ENCODE data around the gene CDH4. TPM values are rescaled to one million over a fixed set of nuclear protein-coding genes. Genes with fewer than 3 reads are reported as not detected.

The CDH4 gene
- total RNA-seq, 1 experiment from 2014 or later = 5.3 TPM

DNA sequence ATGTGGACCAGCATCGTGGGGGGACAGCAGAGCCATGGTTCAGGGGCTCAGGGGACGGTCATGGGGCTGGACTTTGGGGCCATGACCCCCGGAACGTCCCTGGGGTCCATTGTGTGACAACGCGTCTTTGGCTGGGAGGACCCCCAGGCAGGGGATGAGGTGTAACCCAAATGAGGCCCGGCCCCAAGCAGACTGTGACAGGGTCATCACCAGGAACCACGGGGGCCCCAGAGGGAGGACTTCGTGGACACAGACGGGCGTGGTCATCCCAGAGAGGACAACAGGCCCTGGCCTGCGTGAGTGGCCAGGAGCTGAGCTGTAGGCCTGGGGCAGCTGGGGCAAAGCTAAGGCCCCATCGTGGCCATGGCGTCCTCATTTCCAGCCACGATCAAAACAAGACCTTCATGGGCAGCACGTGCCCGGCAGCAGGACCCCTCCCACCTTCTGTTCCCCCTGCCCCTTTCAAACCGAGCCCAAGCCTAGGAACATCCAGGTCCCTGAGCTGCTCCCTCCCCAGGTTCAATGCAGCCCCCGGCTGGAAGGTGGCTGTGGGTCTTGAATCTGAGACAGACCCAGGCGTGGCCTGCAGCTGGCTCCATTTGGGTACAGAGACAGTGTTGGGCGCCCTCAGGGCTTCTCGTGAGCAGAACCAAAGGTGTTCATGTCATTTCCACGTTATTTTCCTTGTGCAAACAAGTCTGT is 625.9 kb downstream of the CDH4 start (continued):
- TF ChIP-seq, protein P1, sequence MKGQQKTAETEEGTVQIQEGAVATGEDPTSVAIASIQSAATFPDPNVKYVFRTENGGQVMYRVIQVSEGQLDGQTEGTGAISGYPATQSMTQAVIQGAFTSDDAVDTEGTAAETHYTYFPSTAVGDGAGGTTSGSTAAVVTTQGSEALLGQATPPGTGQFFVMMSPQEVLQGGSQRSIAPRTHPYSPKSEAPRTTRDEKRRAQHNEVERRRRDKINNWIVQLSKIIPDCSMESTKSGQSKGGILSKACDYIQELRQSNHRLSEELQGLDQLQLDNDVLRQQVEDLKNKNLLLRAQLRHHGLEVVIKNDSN (CRISPR knock-in tag; IDR thresholded peaks at IDR 0.05) = no peak
- TF ChIP-seq GABPB1 (CRISPR knock-in tag; IDR thresholded peaks at IDR 0.05) = no peak
- TF ChIP-seq, protein P2, sequence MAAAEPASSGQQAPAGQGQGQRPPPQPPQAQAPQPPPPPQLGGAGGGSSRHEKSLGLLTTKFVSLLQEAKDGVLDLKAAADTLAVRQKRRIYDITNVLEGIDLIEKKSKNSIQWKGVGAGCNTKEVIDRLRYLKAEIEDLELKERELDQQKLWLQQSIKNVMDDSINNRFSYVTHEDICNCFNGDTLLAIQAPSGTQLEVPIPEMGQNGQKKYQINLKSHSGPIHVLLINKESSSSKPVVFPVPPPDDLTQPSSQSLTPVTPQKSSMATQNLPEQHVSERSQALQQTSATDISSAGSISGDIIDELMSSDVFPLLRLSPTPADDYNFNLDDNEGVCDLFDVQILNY (CRISPR knock-in tag; IDR thresholded peaks at IDR 0.05) = no peak

DNA sequence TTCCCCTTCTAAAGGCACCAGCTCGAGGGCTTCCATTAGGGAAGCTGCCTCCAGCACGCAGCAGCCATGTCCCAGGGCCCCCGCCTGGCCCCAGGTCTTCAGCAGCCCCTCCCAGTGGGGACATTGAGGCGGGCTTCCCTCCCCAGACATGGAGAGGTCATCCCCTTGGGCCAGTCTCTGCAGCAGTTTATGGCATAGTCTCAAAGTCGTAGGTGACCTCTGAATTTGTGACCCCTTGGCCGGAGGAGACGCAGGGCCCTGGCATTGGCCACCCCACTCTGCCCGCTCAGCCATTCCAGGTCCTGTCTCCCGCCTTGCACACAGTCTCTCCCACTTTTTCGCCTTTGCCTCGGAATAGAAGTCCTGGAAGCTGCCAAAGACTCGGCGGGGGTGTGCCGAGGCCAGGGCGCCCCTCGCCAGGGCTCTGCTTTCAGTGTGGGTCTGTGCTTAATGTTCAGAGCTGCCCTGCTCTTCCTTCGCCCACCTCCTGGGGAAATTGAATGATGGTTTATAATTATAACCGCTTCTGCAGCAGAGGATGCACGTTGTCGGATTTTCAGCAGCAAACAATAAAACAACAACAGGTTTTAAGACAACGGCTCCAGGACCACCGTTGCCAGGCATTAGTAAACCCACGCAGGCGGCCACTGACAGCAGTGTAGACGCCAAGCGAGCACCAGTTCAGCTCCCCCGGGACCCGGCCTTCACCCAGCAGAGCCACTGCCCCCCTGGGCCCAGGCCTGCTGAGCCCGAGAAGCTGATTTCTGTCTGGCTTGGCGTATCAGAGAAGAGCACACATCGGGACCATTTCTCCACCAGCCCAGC is 626.6 kb downstream of the CDH4 start:
- no peak overlapping the region for H3K4me3 Mint-ChIP-seq
- ATAC-seq (no peak), DNase-seq (ENCODE audit: low spot score) (no peak)
- ChIA-PET CTCF (interaction anchor here (1.6 to 4.7 kb wide), 2 partner anchors 8 to 18 kb away, joined by 5 to 43 read pairs; no protein-coding TSS in a partner anchor), POLR2A (no interaction called here)
- no peaks in the 10 kb centered on the region for H3K36me3 Mint-ChIP-seq
- no peaks in the 10 kb centered on the region for H3K27me3 Mint-ChIP-seq (ENCODE audit: low read depth)
- H3K27ac Mint-ChIP-seq = no peak overlapping the region
- H3K9me3 Mint-ChIP-seq = no peaks in the 10 kb centered on the region
- TF ChIP-seq ZNF512 (CRISPR knock-in tag; IDR thresholded peaks at IDR 0.05; ENCODE audit: borderline replicate concordance) (no peak), ZNF532 (CRISPR knock-in tag; IDR thresholded peaks at IDR 0.05; ENCODE audit: borderline replicate concordance) (no peak), ZNF425 (CRISPR knock-in tag; conservative IDR thresholded peaks at IDR 0.05) (no peak), IRF2 (CRISPR knock-in tag; IDR thresholded peaks at IDR 0.05; ENCODE audit: borderline replicate concordance, low read depth) (no peak), ZBTB21 (CRISPR knock-in tag; IDR thresholded peaks at IDR 0.05; ENCODE audit: borderline replicate concordance) (no peak), PRRX2 (CRISPR knock-in tag; IDR thresholded peaks at IDR 0.05) (no peak), RELA (CRISPR knock-in tag; IDR thresholded peaks at IDR 0.05; ENCODE audit: borderline replicate concordance) (no peak), ZNF423 (CRISPR knock-in tag; IDR thresholded peaks at IDR 0.05) (no peak), NFATC4 (CRISPR knock-in tag; IDR thresholded peaks at IDR 0.05) (no peak)
- TF ChIP-seq, protein P3, sequence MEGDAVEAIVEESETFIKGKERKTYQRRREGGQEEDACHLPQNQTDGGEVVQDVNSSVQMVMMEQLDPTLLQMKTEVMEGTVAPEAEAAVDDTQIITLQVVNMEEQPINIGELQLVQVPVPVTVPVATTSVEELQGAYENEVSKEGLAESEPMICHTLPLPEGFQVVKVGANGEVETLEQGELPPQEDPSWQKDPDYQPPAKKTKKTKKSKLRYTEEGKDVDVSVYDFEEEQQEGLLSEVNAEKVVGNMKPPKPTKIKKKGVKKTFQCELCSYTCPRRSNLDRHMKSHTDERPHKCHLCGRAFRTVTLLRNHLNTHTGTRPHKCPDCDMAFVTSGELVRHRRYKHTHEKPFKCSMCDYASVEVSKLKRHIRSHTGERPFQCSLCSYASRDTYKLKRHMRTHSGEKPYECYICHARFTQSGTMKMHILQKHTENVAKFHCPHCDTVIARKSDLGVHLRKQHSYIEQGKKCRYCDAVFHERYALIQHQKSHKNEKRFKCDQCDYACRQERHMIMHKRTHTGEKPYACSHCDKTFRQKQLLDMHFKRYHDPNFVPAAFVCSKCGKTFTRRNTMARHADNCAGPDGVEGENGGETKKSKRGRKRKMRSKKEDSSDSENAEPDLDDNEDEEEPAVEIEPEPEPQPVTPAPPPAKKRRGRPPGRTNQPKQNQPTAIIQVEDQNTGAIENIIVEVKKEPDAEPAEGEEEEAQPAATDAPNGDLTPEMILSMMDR (IDR thresholded peaks at IDR 0.05) = no peak
- no peaks in the 10 kb centered on the region; the same call in 1 of the 2 replicates for H3K4me1 Mint-ChIP-seq
